Fibroblast of skin of right quadriceps (primary cell): ENCODE results near the gene HAPLN2.
"Not testable (repeated sequence)": the region's sequence is repeated elsewhere in the genome, so short reads cannot be mapped to it uniquely, and the experiment has no call there.

Source experiments
- DNase-seq: peaks from one replicate; pipeline ENCODE4 v3.0.0-alpha.2; 2013

HAPLN2 gene

DNA sequence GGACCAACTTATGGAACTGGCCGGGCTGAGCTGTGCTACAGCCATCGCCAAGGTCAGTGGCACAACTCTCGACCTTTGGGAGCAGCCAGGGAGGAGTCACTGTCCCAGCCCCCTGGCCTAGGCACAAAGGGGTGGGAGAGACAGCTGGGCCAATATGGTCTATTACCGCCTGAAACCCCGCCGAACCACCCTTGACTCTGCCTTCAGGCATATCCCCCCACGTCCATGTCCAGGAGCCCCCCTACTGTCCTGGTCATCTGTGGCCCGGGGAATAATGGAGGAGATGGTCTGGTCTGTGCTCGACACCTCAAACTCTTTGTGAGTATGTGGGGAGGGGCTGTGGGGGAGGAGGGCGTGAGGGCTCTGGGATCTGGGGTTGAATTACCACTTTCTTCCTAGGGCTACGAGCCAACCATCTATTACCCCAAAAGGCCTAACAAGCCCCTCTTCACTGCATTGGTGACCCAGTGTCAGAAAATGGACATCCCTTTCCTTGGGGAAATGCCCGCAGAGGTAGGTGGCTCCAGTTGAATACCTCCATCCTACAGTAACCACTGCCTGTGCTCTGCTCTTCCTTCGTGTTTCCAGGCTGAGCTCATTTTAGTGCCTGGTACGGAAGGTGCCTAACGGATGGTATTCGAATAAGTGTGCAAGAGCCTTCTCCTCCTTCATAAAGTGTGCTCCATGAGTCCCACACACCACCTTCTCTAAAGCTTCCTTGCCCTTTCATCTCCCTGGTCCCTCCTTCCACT is 26.9 kb upstream of the HAPLN2 start:
- DNase-seq = no peak

DNA sequence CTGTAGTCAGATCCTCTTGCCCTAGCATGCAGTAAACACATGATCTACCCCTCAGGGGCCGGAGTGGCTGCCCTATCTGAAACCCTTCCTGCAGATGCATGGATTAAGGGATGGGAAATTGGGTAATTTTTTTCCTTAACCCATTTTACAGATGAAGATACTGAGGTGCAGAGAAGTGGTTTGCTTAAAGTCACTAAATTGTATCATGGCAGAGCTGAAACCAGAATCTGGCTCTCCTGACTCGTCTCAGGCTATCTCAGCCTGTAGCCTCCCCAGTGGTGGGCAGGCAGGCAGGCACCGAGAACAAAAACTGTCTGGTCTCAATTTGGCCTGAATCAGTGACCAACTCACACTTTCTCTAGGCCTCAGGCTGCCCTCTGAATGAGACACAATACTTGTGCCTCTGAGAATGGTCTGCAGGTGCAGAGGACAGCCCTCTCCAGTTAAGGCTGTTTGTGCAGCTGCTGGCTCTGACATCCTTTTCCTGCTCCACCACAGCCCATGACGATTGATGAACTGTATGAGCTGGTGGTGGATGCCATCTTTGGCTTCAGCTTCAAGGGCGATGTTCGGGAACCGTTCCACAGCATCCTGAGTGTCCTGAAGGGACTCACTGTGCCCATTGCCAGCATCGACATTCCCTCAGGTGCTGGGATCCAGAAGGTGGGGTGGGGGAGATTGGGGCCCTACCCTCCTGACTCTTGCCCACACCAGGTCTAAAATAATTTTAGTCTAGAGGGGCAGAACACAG is 26.1 kb upstream of the HAPLN2 start:
- DNase-seq = no peak

DNA sequence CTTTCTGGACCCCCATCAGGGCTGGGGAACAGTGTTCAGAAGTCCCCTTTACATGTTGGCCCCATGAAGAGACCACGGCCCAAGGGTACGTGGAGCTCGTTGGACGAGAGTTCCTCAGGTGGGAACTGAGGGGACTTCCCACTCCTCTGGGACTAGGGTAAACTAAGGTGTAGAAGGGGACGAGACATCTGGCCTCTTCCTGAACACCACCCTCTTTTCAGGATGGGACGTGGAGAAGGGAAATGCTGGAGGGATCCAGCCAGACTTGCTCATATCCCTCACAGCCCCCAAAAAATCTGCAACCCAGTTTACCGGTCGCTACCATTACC is 25.6 kb upstream of the HAPLN2 start:
- no peak for DNase-seq

DNA sequence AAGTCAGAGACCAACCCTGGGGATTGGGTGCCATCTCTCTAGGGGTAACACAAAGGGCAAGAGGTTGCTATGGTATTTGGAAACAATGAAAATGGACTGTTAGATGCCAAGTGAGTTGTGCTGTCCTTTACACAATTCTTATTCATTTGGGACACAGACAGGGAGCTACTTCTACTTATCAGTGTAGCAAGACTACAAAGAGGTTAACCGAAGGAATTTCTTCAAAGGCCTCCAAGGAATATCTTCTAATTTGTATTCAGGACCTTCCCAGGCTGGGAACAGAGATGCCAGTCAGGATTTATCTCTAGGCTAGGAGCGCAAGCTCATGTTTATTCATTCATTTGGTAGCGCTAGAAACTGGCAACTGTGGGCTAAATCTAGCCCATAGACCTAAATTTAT is 25.0 kb upstream of the HAPLN2 start:
- no peak for DNase-seq

DNA sequence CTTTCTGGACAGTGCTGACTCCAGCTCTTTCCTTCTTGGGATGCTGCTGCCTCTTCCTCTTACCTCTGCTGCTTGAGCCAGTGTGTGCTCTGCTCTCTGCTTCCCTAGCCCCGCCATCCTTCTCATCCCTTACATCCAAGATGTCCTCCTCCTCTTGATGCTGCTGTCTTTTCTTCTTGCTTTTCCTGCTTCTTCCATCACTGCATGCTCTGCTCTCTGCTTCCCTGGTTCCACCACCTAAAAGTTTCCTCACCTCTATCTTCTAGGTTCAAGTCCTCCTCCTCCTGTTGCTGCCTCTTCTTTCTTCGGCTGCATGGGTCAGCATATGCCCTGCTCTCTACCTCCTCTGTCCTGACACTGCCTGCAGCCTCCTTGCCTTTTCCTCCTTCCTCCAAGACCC is 24.2 kb upstream of the HAPLN2 start:
- no peak for DNase-seq

DNA sequence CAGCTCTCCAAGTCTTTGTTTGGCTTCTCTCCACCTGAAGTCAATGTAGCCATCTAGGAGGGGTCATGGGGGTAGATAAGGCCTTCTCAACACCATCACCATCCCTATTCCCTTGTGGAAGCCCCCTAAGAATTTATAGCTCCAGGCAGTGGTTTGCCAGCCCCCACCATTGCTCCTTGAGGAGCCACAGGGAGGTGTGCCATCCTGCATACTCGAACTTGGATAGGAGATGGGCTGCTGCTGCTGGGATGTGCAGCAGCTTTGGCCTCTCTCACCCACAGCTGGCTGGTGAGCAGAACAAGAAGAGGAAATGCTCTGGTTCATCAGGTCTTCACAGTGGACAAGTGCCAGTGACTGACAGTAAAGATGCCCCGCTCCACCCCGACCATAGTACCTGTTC is 22.8 kb upstream of the HAPLN2 start:
- DNase-seq = no peak

DNA sequence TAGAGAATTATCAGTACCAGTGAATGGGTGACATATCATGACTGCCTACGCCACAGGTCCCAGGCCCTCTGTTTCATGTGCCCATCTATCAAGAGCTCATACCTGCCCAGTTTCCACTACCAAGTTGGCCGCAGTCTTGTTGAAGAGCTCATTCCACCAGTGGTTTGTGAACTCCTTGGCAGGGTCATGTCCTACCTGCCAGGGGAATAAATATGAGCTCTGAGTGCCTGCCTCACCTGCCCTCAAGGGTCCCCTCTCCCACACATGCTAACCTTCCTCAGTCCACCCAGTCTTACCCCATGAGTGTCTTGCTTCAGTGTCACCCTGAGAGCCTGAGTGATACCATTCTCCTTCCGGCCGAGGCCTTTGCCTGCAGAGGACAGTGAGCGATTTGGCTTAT is 21.1 kb upstream of the HAPLN2 start:
- no peak for DNase-seq

DNA sequence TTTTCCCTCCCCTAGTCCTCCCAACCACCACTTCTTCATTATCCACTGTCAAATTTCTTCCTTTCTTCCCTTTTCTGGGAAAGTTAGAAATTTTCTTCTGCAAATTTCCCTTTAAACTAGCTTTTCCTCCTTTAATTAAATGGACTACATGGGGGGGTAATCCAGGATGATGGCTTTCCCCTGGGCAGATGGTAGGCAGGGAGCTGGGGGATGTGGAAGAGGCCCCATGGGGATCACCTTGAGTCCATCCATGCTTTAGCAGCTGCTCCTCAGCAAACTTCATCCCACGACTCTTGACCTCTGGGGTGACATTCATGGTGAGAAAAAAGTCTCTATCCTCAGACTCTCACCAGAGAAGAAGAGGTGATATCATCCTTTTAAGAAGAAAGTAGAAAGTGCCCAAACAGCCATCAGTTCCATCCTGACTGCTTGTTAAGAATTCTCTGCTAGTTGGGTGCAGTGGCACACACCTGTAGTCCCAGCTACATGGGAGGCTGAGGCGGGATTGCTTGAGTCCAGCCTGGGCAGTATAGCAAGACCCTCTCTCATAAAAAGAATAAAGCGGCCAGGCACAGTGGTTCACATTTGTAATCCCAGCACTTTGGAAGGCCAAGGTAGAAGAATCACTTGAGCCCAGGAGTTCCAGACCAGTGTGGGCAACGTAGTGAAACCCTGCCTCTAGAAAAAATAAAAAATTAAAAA is 20.3 kb upstream of the HAPLN2 start:
- no peak for DNase-seq

DNA sequence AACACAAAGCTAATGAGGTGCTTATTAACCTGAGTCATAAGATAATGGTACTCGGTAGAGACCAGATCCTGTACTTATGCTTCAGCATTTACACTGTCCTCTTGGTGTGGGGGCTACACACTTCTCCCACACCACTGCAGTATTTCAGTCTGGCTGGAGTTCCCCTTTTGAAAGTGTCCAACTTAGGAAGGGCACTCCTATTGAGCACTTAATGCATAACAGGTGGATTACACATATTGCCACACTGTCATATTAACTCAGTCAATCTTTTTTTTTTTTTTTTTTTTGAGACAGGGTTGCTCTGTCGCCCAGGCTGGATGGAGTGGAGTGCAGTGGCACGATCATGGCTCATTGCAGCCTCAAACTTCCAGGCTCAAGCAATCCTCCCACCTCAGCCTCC is 19.4 kb upstream of the HAPLN2 start:
- no peak for DNase-seq

DNA sequence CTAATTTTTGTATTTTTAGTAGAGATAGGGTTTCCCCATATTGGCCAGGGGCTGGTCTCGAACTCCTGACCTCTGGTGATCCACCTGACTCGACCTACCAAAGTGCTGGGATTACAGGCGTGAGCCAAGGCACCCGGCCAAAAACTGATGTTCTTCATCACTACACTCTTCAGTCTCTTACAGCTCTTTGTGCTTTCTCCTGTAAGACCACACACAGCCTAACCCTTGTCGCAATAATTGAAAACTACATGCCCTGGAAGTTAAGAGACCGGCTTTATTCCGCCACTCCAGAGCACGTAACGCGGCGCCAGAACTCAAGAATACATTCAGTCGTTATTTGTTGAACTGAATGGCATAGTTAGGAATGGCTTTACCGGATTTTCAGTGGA is 18.5 kb upstream of the HAPLN2 start:
- no peak for DNase-seq

DNA sequence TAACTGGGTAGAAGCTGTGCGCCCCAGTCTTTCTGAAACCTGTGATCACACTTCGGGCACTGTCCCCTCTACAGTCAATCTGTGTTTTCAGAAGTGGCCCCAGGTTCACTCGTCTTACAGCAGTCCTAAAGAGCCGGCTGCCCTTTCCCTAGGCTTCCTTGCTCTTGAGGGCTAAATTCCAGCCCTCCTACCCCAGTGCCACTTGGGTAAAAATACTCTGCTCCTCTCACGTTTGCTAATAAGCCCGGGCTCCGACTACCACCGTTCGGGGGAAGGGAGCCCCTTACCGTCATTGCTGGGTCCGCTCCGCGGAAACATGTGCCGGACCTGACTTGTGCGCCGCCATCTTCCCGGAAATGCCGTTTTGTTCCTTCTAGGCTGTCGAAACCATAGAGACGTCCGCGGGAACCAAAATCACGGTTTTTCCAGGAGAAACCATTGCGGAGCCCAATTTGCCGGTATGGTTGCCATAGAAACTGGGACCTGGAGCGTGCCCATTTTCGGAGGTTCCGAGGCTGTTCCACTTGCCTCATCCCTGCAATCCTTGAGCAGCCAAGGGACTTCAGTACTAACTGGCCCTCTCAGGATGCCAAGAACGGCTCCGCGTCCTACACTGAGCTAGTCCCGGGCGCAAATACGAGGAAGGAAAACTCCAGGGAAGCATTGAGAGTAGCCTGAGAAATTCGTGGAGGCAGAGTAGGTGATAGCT is 17.9 kb upstream of the HAPLN2 start, which contains the start of gene GPATCH4:
Gene GPATCH4, minus strand, starts transcription at position 358 of the 709 bp plus-strand sequence.
- peak; percentile 92 for DNase-seq

DNA sequence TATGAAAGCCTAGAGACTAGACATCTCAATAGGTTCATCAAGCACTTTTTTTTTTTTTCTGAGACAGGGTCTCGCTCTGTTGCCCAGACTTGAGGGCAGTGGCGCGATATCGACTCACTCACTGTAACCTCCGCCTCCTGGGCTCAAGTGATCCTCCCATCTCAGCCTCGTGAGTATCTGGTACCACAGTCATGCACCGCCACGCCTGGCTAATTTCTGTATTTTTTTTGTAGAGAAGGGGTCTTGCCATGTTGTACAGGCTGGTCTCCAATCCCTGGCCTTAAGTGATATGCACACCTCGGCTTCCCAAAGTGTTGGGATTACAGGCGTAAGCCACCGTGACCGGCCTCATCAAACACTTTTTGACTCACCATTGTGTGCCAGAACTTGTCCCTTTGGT is 17.3 kb upstream of the HAPLN2 start:
- no peak for DNase-seq

DNA sequence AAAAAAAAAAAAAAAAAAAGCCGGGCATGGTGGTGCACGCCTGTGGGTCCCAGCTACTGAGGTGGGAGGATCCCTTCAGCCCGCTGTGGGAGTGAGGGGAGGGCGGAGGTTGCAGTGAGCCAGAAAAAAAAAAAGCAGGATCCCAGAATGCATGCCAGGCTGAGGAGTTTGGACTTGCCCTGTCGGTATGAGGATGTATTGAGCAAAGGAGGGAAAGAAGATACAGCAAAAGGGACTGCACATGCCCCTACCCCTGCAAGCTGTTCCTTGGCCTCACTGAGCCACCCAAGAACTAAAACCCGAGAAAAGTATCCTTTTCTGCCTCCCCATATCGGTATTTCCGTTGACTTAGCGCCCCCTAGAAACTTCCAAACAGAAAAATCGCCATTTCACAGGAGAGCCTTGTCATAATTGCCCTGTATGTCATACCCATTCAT is 16.6 kb upstream of the HAPLN2 start:
- no peak for DNase-seq

DNA sequence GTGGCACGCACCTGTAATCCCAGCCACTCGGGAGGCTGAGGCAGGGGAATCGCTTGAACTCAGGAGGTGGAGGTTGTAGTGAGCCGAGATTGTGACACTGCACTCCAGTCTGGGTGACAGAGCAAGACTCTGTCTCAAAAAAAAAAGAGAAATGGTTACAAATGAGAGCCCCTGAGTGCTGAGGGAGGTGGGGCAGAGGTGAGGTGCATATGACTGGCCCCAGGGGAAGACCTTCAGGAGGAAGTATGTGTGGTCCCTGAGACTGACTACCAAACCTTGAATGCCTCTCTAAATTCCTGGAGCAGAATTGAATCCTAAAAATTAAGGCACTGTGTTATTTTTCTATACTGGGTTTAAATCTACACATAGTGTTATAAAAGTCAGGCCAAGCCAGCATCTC is 11.9 kb upstream of the HAPLN2 start:
- not testable (repeated sequence) for DNase-seq

DNA sequence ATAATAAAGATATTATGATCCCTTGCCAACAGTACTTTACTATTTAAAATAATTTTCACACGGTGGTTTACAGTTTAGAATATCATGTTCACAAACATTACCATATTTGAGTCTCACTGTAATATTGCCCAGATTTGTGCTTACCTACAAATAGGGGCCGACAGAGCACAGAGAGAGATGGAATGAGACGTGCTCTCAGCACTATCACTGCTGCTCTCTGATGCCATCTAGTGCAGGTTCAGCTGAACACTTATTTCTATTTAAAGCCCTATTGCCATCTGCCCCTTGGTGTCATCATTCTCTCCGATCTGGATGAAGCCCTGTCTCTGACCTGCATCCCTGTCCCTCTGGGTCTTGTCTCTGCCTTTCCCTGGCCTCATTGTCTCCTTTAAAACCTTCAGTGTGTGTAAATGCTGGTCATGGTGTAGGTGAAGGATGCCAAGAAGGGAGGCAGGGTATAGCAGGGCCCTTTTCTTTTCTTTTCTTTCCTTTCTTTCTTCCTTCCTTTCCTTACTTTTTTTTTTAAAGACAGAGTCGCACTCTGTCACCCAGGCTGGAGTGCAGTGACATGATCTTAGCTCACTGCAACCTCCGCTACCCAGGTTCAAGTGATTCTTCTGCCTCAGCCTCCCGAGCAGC is 11.1 kb upstream of the HAPLN2 start:
- peak; percentile 64 for DNase-seq

DNA sequence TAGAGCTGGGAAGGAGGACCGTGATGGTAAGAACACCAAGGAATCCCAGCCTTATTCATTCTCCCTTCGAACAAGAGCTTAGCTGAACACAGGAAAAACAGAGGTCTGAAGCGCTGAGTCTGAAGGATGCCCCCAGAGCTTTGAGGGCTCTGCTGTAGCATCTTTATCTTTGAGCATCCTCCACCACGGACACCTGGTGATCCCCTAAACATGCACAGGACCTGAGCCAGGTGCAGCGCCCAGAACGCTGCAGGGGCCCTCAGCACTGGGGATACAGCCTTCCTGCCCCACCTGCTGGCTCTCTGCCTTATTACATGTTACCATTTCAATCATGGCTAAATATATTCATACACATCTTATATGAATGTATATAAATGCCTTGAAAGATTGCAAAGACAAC is 10.2 kb upstream of the HAPLN2 start:
- no peak for DNase-seq

DNA sequence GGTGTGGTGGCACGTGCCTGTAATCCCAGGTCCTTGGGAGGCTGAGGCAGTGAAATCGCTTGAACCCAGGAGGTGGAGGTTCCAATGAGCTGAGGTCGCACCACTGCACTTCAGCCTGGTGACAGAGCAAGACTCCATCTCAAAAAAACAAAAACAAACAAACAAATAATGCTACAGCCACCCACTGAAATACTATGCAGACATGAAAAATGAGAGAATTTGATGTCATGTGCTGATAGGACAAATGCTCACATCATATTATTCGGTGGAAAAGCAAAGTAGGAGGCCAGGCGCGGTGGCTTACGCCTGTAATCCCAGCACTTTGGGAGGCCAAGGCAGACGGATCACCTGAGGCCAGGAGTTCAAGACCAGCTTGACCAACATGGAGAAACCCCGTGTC is 9.1 kb upstream of the HAPLN2 start:
- not testable (repeated sequence) for DNase-seq

DNA sequence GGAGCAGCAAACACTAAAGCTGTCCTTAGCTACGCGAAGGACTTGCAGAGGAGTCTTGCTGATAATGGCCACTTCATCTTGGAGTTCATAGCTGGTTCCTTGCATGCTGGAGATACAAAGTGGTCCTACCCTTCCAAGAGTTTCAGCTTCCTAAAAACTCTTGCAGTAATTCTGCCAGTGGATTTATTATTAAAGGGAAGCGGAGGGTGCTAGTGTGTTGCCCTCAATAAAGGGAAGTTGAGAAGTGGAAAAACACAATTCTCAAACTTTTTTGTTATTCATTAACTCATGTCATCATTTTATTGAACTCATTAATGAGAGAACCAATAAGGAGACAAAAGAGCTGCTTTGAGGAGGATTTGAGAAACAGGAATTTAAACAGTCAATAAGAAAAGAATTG is 6.5 kb upstream of the HAPLN2 start:
- no peak for DNase-seq

DNA sequence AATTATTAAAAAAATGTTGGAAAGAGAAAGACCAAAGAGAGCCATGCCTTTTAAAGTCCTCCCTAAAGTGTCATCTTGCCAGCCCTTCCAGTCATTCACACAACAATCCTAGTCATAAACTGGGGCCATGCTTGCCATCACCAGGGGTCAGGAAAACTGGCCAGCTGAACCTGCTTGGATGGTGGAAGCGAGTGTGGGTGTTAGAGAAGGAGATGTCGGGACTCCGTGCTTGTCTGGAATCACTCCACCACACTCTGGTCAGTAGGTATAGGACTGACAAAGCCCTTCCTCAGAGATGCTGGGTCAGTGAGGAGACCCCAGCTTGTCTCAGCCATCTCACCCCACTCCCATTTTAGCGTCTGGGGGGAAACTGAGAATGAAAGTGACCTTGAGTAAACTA is 3.3 kb upstream of the HAPLN2 start:
- no peak for DNase-seq

DNA sequence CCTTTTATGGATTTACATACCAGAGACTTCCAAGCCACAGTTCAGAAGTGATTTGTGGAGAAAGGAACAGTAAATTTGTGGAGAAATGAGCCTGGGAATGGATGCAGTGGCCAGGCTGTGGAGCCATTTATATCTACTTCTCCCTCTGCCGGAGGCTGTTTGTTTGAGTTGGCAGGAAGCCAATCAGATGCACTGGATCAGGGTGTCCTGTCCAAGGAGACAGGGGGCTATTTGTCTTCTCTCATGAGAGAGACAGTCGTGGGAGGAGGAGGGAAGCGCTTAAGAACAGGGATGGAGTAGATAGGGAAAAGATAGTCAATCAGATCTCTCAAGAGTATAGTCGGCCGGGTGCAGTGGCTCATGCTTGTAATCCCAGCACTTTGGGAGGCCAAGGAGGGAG is 2.8 kb upstream of the HAPLN2 start:
- peak; percentile 56 for DNase-seq

DNA sequence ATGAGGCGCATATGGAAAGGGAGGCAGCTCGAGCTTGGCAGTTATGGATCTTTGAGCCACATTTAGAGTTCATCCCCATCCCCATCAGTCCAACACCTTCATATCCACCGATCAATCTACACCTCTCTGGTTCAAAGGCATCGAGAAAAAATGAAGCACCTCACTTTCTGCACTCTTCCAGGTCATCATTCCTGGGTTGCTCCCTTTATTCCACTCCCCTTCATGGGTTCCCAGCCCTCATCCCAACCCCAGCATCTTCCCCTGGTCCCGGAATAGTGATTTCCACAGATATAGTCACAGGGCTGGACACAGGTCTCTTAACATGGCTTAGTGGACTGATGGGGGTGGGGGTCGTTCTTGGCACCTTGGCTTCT is 354 bp downstream of the HAPLN2 start:
- no peak for DNase-seq

DNA sequence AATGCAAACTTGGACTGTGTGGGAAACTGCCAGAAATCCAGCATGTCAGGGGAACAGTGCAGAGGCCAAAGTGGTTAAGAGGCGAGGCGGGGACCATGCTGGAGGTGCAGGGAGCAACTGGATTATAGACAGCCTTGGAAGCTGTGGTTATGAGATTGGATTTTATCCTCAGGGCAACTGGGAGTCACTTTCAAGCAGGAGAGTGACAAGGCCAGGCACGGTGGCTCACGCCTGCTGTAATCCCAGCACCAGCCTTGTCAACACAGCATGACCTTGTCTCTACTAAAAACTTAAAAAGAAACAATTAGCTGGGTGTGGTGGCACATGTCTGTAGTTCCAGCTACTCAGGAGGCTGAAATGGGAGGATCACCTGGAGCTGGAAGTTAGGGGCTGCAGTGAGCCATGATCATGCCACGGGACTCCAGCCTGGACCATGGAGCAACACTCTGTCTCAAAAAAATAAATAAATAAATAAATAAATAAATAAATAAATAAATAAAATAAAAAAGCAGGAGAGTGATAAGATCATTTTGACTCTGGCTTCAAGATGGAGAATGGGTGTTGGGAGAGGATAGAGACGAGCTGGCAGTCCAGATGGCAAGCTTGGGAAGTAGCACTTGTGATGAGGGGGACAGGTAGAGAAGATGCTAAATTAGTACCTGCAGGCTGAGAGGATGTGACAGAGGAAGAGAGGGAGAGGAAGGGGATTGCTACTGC is 3.5 kb downstream of the HAPLN2 start:
- DNase-seq = no peak
